Anterior cingulate cortex (tissue), 58 donors: ENCODE results near the gene FLNC.

ENCODE experiments used
- DNase-seq, 58 donors: peaks; one replicate each; lab custom pipeline; 2025; lab: John Stamatoyannopoulos, UW

FLNC gene

DNA sequence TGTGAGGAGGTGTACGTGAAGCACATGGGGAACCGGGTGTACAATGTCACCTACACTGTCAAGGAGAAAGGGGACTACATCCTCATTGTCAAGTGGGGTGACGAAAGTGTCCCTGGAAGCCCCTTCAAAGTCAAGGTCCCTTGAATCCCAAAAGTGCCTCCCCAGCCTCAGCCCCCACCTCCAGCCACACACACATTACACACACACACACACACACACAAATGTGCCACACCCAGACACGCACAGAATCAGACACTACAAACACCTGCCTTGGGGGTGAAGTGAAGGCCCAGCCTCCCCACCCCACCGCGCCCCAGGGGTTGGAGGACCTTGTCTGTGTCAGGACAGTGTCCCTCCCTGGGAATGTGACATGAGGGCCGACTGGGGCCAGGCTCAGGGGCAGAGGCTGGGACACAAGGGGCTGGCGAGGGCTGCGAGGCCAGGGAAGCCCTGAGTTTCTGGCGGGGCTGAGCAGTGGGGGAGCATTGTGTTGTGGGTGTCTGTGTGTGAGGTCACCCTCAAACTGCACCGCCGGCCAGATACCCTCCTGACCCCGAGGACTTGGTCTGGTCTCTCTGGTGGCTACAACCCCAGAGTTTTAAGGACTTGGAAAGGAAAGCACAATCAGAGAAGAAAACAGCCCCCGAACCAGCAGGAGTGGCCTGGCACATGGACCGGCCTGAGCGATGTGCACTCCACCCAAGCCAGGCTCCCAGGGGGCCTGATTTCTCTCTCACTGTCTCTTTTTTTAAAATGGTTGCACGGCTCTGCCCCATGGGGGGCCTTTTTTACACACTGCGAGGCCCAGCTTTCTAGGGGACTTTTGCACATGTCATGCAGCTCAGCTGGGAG is 28.4 kb downstream of the FLNC start:
- DNase-seq, result no peak

DNA sequence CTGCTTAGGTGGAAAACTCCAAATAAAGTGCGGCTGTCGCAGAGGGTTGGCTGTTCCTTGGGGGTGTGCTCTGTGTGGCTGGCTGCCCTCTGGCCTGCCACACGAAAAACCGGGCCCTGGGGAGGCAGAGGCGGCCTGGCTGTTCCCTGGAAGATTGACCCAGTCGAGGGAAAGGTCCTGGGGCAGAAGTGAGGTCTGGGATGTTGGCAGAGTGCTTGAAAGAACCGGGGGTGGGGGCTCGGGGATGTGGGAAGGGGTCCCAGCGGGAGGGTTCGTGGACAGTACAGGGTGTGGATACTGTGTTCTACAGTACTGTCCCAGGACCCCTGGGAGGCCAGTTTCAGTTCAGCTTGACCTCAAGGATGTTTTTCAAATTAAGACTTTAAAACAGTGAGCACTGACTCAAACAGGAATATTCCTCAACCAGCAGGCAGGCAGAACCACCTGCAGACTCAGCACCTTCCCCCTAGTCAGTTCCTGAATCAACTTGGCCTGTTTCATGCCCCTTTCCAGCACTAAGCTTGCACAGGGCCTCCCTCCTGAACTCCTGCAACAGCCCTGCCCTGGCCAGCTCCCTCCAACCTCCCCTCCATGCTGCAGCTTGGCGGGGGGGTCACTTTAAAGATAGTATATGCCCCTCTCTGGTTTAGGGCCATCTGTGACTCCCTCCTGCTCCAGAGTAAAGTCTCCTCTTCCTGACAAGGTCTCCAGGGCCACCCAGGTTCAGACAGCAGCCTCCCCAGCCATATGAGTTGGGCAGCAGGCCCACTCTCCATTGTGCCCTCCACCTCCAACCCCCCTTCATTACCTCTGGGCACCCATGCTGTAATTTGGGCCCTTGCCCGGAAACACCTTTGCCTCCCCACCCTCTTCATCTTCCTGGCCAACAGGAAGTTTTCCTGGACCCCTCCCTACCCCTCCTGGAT is 29.3 kb downstream of the FLNC start:
- DNase-seq, result no peak

DNA sequence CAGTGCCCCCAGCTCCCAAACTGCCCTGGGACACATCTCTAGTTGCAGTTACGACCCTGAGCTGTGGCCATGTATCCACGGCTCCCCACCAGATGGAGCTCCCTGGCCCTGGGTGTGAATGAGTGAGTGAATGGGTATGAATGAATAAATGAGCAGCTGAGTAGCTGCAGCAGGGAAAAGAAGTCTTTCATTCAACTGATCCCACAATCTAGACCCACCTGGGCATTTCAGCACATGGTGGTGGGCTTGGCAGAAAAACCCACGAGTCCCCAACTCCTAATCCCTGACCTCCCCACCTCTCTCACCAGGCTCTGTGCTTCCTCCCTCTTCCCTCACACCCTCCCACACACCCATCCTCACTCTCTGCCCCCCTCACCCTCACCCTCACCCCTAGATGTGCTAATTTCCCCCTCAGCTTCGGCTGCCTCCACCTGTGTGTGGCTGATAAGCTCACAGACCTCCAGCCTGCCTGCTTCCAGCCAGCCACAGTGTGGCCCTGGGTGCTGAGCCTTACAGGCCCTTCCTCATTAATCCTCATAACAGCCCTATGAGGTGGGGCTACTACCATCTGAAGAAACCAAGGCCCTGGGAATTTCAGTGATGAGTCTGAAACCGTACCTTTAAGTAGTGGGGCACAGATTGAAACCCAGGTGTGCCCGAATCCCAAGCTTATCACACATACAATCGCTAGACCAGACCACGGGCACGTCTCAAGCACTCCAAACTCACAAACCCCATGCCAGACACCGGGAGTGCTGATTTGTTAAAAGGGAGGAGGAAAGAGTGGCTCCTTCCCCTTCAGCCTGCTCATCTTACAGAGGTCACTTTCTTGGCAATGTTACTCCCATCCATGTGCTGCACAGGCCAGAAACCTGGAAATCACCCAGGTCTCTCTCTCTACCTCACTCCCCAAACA is 30.2 kb downstream of the FLNC start:
- DNase-seq, result no peak

DNA sequence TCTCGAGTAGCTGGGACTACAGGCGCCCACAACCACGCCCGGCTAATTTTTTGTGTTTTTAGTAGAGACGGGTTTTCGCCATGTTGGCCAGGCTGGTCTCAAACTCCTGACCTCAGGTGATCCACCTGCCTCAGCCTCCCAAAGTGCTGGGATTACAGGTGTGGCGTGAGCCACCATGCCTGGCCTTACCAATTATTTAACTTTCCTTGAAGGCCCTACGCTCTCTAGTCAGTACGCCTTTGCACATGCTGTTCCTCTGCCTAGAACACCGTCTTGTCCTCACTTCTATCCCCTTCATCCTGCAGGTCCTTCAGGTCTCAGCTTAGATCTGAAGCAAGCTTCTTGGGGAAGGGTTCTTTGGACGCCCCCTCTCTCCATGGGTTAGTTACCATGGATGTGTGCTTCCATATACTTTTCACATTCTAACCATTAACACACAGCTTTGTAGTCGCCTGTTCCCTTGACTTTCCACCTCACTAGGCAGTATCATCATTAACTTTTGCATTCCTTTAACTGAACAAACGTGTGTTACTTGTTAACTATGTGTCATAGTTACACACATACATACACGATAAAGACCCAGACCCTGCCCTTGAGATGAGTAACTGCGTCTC is 31.9 kb downstream of the FLNC start:
- DNase-seq, result no peak

DNA sequence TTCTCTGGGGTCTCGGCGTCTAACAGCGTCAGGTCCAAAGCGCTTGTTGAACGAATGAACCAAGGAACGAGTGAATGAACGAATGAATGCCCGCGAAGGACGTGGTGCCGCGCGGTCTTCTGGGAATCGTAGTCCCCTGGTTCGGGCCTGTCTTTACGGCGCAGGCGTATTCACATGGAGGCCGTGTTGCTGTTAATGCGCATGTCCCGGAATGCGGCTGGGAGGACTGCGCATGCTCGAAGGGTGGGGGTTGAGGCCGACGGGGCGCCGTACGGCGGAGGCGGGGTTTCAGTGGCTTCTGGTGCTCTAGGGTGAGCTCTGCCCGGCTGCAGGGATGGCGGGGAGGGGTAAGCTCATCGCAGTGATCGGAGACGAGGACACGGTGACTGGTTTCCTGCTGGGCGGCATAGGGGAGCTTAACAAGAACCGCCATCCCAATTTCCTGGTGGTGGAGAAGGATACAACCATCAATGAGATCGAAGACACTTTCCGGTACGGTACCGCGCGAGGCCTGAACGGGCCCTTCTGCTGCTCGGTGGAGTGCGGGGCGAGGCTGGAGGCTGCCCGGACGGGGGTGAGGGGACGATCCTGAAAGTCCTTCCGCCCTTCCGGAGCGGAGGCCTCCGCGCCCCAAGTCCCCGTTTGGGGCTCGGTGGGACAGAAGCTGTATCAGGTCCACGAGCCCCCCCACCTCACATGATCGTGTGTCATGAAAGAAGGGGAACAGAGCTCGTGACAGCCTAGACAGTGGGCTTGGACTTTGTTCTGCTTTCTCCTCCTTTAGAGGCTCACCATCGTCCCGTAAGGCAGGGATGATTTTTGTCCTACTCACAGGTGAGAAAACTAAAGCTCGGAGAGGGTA is 32.6 kb downstream of the FLNC start, which contains the start of gene ATP6V1F:
Gene ATP6V1F (plus strand): TSS at position 286 of the 862 bp plus-strand sequence. CDS start 49 bp downstream, at position 335.
- DNase-seq, result peak; percentile 79 to 97 (median 94)

DNA sequence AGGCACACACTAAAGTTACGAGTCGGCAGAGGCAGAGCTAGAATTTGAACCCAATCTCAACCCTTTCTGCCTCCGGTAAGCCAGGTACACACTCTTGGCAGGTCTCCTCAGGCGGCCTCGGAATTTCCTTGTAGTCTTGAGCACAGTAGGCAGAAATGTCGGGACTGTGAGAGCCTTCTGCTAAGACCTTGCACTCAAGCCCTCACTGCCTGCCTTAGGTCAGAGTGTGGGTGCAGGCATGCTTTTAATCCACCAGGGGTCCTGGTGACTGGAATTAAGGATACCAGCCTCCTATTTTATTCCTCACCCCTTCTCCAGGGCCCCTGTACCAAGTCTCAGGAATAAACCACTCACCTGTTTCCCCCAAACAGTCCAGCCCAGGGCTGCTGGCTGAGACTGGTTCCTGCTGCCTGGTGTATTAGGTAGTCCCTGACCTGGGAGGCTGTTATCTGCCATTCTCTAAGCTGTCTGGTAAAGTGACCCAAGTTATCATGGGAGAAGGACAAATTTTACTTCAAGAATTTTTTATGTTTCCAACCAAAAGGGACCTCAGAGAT is 33.3 kb downstream of the FLNC start:
- DNase-seq, result peak in 4 of 58 donors; percentile 15 to 51 (median 29)

DNA sequence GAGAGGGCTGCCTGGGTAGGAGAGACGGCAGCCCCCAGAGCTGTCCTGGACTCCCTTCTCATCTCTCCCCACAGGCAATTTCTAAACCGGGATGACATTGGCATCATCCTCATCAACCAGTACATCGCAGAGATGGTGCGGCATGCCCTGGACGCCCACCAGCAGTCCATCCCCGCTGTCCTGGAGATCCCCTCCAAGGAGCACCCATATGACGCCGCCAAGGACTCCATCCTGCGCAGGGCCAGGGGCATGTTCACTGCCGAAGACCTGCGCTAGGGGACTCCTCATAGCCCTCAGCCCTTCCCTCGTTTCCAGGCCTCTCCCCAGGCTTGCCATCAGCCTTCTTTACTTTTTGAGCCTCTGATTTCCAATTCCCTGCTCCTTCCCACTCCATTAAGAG is 35.1 kb downstream of the FLNC start:
- no peak for DNase-seq

DNA sequence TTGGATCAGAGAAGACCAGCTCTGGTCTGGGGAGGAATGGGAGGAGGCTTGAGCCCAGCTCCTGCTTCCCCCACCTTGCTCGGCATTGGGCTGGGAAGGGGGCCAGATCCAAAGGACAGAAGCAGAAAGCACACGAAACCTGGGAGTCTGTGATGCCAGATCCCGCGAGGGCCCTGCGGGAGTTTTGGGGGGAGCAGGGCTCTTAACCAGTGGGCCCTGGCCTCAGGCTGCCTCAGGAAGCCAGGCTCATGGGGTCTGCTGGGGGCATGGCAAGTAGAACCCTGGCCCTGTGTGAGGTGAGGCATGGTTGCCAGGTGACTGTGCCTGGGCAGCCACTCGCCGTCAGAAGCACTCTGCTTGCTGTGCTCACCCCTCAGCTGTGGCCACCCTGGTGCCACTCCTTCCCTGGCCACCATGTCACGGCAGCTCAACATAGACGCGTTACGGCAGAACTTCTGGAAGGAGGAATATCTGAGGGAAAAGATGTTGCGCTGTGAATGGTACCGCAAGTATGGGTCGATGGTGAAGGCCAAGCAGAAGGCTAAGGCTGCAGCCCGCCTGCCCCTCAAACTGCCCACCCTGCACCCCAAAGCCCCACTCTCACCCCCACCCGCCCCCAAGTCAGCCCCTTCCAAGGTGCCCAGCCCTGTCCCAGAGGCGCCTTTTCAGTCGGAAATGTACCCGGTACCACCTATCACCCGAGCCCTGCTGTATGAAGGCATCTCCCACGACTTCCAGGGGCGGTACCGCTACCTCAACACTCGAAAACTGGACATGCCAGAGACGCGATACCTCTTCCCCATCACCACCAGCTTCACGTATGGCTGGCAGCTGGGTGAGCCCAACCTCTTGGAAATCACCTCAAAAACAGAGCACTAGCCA is 36.0 kb downstream of the FLNC start:
- no peak for DNase-seq

DNA sequence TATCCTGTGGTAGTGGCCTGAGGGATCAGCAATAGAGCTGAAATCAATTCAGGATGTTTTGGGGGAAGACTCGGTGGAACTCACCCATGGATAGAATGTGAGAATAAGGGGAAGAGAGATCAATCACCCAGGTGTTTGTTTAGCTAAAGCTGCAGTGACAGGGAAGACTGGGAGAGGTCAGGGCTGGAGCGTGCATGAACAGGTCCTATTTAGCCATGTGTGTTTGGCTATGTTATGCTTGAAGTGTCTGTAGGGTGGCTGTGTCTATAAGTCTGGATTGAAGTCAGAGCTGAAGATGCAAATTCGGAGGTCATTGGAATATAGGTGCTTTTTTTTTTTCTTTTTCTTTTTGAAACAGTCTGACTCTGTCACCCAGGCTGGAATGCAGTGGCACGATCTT is 37.0 kb downstream of the FLNC start:
- no peak for DNase-seq

DNA sequence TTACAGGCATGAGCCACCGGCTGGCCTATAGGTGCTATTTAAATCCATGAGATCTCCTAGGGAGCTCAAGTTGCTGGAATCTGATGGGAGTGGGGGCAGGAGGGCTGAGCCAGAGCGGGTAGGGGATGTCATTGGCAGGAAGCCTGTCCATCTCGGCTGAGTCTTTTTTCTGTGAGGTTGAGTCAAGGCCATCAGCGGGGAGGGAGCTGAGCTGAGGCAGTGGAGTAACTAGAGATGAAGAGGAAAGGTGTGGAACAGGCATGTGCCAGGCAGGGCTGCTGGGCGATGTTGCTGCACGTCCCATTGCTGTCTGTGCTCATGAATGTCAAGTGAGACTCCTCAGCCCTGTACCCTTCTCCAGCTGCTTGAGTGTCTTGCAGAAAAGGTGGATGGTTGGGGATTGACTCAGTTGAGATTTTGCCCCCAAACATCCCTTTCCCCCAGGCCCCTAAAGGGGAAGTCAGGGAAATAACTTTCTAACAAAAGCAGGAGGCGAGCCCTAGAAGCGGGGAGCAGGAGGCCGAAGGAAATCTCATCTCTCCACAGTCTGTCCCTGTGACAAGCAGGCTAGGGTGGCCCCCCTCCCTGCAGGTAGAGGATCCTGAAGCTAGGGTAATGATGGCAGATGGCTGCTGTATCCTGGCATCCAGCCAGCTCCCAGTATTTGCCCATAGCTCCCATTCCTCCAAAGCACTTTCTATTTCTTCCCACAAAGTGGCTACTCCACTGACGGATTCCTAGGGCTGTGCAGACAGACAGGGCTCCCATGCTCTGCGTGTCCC is 37.8 kb downstream of the FLNC start:
- DNase-seq, result peak in 2 of 58 donors; percentile 7

DNA sequence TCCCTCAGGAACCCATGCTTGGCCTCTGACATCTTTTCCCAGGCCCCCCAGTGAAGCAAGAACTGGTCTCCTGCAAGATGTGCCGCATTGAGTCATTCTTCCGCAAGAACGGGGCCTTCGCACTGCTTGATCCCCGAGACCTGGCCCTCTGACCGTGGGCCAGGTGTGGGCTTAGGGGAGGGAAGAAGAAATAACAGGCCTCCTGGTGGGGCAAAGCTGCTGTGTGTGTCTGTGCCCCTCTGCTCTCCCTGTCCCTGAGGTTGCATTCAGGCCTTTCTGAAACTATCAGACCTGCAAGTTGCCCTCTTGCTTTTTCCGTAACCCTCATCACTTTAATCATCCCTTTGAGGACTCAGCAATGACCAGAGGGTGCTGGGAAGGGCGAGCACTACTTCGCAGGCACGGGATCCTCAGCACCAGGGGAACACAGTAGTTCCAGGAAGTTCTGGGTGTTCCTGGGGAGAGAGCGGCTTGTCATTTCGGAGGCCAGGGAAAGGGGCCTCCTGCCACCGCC is 38.5 kb downstream of the FLNC start:
- DNase-seq, result no peak

DNA sequence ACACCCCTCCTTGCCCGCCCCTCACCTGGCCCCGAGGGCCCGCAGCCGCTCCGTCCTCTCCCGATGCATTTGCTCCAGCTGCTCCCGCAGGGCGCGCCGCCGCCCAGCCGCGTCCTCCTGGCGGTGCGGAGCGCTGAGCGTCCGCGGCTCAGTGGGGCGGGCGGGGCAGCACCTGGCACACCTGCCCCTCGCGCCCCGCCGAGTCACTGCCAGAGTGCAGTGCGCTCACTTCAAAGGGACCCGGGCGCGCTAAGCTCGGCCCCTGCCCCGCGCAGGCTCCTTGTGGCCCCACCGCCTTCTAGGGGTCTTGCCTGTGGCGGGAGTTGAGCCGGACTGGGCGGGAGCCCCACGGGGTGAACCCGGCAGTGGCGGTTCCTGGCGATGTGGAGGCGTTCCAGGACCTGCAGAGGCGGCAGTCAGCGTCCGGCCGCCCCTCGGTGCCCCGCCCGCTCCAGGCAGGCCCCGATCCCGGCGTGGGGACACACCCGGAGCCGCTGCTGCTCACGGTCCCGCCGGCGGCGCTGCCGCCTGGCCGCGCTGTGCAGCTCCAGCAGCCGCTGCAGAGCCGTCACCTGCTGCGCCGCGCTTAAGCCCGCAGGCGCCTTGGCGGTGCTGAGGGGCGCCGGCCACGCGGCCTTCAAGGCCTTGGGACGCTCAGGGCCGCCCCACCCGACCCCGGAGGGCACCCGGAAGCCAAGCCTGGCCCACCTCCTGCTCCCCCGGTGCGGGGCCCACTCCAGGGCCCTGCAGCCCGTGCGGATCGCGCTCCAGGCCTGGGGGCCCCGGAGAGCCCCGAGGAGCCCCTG is 39.1 kb downstream of the FLNC start:
- DNase-seq, result peak in 42 of 58 donors; percentile 5 to 68 (median 26)

DNA sequence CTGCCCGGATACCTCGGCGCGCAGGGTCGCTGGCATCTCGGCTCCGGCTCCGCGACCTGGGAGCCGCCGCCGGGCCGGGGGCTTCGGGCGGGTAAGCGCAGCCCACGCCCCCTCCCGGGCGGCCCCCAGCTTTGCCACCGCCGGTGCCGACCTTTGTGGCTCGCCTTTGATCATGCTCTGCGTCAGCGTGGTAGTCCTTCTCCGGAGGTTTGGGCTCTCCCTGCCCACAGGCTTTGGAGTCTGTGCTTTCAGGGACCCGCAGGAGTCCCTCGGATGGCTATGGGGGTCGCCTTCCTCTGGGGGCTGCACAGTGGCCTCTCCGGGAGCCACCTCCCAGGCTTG is 39.7 kb downstream of the FLNC start:
- no peak for DNase-seq

DNA sequence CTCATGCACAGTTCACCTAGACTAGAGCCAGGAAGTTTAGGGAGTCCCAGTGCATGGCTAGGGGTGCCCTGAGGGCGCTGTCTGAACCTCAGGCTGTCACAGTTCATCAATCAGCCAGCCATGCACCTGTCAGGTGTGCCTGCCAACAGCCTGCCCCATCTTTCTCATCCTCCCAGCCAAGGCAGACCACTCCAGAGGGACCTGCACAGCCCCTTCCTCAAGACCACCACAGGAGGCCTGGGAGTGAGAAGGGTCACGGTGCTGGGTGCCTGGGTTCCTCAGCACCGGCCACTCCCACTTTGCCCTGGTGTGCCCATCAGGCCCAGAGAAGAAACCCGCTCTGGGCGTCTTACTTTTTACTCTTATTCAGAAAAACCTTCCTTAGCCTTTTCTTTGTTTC is 40.8 kb downstream of the FLNC start:
- no peak for DNase-seq

DNA sequence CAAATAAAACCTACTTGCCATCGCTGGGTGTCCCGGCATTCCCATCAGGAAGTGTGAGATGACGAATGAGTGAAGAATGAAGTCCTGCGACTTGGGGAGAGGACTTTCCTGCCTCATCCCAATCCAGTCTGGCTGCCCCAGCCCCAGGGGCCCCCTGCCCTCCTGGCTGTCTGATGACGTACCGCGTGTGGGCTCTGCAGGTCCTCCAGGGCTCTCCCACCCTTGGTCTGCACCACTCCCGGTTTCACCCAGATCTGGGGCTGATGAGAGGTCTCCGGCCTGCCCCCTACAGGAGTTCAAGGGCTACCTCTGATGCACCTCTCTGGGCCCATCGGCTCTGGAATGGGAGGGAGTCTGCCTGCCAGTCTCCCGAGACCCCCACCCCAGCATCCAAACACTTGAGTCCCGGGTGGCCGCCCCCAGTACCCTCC is 42.2 kb downstream of the FLNC start:
- DNase-seq, result no peak

DNA sequence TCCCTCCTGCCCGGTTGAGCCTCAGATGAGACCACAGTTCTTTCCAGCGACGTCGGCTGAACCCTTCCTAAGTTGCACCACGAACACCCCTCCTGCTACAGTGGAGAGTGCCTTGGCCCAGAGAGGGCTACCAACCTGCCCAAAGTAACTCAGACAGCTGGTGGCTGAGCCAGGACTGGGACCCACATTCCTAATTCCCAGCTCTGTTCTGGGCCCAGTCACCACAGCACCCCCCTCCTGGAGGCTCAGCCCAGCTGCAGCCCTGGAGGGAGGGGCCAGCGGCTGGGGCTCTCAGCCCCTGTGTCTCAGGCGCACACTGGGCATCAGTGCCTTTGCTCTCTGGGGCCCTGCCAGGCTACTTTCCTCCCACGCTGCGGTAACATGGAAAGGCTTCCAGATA is 43.0 kb downstream of the FLNC start:
- peak in 4 of 58 donors; percentile 3 to 19 (median 11) for DNase-seq
